Cerebellar cortex (tissue), 1 donor: Measurements from ENCODE around the gene PEX14.
A peak's percentile ranks its signal among the peaks of the same experiment; 100 is the strongest.
"Not testable (repeated sequence)": the region's sequence is repeated elsewhere in the genome, so short reads cannot be mapped to it uniquely, and the experiment has no call there.

Experiments
- DNase-seq: peaks from one replicate; pipeline ENCODE4 v3.0.0-alpha.2; 2015; ENCODE audit warnings: low spot score

PEX14 gene

DNA sequence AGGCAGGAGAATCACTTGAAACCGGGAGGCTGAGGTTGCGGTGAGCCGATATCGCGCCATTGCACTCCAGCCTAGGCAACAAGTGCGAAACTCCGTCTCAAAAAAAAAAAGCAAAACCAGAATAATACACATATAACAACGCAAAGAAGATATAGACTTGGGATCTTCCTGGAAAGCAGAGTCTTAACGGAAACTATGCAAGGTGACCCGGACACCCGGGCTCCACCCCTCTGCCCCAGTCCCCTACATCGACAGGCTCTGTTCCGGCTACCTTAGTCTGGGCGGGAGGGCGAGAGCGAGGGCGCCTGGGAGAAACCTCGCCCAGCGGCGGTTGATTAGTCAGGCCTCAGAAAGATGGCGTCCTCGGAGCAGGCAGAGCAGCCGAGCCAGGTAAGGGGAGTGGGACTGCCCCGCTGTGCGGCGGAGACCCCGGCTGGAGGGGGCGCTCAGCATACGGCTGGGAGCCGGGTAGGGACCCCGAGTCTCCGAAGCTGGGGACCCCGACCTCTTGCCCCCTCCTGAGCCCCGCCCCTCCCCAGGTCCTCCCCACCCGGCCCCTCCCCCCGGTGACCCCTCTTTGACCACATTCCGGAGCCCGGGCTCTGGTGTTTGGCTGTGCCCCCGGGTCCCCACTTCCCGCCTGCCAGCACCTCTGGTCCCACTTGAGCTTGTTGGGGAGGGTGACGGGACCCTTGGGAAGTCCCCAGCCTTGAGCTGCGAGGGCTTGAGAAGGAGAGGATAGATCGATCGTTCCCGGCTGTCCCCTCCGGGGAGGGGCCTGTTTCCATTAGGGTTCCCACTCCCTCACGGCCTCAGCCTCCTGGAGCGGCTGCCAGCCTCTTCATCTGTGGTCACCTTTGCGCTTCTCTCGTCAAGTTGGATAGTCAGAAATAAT, at the start of gene PEX14:
TSS of gene PEX14 (plus strand) at position 338 of the 895 bp plus-strand sequence. CDS start at position 355, 17 bp downstream.
- peak; percentile 89 for DNase-seq

DNA sequence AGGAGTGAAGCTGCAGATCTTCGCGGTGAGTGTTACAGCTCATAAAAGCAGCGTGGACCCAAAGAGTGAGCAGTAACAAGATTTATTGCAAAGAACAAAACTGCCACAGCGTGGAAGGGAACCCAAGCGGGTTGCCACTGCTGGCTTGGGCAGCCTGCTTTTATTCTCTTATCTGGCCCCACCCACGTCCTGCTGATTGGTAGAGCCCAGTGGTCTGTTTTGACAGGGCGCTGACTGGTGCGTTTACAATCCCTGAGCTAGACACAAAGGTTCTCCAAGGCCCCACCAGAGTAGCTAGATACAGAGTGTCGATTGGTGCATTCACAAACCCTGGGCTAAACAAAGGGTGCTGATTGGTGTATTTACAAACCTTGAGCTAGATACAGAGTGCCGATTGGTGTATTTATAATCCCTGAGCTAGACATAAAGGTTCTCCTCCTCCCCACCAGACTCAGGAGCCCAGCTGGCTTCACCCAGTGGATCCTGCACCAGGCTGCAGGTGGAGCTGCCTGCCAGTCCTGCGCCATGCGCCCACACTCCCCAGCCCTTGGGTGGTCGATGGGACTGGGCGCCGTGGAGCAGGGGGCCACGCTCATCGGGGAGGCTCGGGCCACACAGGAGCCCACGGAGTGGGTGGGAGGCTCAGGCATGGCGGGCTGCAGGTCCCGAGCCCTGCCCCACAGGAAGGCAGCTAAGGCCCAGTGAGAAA, 48.8 kb upstream of the PEX14 start:
- not testable (repeated sequence) for DNase-seq

DNA sequence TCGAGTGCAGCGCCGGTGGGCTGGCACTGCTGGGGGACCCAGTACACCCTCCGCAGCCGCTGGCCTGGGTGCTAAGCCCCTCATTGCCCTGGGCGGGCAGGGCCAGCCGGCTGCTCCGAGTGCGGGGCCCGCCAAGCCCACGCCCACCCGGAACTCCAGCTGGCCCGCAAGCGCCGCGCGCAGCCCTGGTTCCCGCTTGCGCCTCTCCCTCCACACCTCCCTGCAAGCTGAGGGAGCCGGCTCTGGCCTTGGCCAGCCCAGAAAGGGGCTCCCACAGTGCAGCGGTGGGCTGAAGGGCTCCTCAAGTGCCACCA, 48.3 kb upstream of the PEX14 start:
- not testable (repeated sequence) for DNase-seq

DNA sequence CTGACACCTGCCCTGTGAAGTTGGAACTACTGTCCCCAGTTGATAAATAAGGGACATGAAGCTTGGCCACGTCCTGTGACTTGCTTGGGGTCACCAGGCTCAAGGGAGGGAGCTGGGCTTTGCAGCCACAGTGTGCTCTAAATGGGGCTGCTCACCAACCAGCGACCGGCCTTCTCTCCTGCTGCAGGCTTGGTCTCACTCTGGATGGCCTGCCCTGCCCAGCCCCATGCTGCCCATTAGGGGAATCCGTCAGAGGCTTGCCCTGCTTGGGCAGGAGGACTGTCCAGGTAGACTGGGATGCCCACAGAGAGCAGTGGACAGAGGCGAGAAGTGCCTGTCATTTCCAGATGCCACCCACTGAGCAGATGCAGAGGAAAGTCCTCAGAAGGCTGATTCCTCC, 45.8 kb upstream of the PEX14 start:
- no peak for DNase-seq

GRCh38 chr1:10429868-10430215, 44.9 kb upstream of the PEX14 start:
- DNase-seq = no peak

GRCh38 chr1:10430216-10431069, 44.3 kb upstream of the PEX14 start, which contains the start of gene CENPS:
TSS of gene CENPS (plus strand) at chr1:10430433. CDS start at chr1:10430518, 85 bp downstream.
- peak; percentile 83 for DNase-seq

DNA sequence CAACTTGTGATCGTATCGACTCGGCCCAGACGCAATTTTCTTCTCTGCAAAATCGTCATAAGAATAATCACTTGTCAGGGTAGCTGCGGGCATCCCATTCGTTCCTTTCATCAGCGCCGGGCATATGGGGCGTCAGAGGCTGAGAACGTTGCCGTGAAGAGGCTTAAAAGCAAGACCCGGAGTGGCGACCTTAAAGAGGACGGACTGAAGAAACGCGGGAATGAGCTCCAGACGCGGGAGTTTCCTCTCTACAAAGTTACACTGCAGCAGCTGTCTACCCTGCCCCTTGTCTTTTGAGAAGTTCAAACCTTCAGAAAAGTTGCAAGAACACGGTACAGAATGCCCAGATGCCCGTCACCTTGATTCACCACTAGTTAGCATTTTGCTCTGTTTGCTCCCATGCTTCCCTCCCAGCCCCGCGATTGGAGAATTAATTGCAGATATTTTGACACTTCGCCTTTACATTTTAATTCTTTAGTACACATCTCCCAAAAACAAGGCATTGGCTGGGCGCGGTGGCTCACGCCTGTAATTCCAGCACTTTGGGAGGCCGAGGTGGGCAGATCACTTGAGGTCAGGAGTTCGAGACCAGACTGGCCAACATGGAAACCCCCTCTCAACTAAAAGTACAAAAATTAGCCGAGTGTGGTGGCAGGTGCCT, 43.5 kb upstream of the PEX14 start:
- DNase-seq = no peak

DNA sequence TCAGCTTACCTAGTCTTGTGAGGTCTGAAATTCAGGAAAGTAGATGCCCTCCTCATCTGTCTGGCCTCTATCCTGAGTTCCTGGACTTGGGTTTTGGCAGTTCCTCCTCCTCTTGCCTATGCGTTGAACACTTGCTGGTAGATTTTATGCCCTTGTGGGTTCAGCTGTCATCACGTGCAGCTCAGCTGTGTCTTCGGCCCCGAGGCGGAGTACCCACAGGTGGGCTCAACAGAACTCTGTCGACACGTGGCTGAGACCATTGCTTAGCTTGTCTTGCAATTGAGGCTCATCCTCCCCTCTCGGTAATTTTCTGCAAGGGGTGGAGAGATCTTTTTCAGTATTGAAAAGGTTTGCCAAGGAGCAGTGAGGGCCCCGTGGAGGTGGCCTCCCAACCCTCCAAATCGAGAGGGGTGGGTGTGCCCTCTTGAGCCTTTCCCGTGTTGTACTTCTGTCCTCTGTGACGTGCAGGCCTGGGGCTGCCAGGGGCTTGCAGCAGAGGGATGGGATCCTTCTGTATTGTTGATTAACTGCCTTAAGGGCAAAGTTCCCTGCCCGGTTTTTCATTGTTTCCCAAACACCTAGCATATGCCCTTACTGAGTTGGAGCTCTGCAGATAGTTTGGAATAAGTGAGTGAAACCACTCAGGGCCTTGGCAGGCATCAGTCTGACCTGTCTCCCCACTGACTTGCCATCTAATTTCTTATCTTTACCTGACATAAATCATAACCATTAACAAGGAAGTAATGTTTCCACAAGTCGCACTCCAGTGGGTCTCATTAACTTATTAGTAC, 41.6 kb upstream of the PEX14 start:
- DNase-seq = no peak

- no peak for DNase-seq
Observed at GRCh38 chr1:10433790-10434189, 41.0 kb upstream of the PEX14 start.

DNA sequence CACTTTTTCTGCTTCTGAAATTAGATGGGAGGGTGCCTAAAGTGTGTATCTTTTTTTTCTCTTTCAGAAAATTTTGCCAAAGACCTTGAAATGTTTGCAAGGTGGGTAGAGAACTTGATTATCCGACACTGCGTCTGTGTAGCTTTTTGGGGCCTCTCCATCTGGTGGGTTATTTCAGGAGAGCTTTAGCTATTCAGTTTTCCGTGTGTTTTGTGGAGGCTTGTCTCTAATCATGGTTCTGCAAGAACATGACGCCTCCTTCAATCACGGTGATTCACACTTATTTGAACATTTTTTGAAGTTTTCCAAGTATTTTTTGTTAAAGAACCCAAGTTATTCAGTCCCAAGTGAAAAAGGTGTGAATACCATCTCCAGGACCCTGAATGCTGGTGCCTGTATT, 40.2 kb upstream of the PEX14 start:
- no peak for DNase-seq

GRCh38 chr1:10437052-10437451, 37.7 kb upstream of the PEX14 start:
- DNase-seq = no peak

- DNase-seq = no peak
Observed at GRCh38 chr1:10438677-10439163, 36.0 kb upstream of the PEX14 start.

DNA sequence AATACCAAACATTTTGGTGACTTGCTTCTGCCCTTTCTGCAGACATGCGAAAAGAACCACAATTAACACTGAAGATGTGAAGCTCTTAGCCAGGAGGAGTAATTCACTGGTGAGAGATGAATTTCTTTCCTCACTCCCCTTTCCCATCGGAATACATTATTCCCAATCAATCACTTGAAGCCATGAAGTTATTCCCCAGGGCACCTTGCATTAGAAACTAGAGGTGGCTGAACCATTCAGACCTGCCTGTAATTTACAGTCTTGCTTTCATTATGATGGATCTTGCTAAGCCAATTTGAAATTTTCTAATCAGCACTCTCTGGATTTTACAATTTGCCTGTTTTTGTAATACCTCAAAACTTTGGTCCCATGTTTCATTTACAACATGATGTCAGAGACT, 34.4 kb upstream of the PEX14 start:
- DNase-seq = no peak

DNA sequence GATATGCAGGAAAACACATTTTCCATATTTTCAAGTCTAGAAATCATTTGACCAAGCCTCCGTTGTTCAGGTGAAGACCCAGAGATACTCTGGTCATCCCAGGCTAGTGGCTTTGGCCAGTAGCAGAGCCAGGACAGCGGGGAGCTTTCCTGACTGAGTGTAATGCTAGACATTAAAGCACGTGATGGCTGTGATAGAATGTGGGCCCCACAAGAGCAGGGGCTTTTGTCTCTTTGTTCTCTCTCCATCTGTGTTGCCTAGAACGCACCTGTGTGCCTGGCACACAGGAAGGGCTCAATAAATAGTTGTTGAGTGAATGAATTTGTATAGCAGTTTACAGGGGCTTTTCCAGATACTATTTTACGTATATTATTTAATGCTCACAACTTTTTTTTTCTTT, 34.0 kb upstream of the PEX14 start:
- DNase-seq = no peak

GRCh38 chr1:10444248-10444647, 30.5 kb upstream of the PEX14 start:
- DNase-seq = no peak

DNA sequence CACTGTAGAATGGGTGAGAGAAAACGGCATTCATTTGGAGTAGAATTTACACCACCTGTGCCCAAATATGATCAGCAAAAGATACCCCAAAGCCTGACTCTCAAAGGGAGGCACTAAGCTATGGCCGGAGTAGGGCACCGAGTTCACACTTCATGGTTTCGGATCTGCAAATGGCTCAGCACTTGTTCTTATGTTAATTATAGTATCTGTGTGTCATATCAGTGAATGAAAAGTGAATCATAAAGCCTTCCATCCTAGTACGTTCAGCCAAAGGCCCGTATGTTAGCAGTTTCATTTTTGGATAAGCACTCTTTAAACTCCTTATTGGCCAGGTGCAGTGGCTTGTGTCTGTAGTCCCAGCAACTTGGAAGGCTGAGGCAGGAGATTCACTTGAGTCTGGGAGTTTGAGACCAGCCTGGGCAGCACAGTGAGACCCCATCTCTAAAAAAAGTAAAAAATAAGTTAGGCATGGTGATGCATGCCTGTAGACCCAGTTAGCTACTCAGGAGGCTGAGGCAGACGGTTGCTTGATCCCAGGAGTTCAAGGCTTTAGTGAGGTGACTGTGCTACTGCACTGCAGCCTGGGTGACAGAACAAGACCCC, 29.9 kb upstream of the PEX14 start:
- DNase-seq = no peak

DNA sequence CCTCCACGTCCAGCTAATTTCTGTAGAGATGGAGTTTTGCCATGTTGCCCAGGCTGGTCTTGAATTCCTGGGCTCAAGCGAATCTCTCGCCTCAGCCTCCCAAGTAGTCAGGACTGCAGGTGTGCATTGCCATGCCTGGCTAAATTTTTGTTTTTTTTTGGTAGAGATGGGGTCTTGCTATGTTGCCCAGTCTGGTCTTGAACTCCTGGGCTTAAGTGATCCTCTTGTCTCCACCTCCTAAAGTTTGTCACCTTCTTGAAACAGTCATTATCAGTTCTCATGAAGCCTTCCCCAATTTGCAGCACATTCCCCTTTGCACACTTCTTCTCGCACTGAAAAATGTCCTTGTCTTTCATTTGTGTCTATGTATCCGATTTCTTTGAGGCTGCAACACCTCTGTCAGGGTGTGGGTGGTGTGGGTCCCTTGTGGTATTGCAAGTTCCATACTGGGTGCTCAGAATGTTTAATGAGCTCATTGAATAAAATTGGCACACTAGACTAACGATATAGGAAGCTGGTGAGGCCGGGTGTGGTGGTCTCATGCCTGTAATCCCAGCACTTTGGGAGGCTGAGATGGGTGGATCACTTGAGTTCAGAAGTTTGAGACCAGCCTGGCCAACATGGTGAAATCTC, 27.8 kb upstream of the PEX14 start:
- no peak for DNase-seq

- DNase-seq = no peak
Observed at GRCh38 chr1:10449751-10450150, 25.0 kb upstream of the PEX14 start, which contains the start of gene CORT. TSS of gene CORT (plus strand) at chr1:10450031. CDS start at chr1:10450224, 193 bp downstream.

GRCh38 chr1:10450156-10450814, 24.5 kb upstream of the PEX14 start:
- DNase-seq = no peak
